Measurements from ENCODE around the gene ABR.

Gene ABR

DNA sequence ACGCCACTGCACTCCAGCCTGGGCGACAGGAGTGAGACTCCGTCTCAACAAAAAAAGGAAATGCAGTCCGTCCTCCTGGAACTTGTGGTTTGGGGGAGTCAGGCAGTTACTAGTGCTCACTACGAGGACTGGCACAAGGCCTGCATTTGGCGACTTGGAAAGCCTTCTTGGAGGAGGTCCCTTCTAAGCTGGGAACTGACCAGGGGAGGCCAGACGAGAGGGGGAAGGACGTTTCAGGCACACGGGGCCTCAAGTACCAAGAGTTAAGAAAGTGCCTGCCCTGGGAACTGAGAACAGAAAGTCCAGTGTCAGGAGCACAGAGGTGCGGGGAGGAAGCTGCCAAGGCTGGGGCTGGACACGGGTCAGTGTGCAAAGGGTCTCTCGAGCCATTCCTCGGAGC, 89.9 kb downstream of the ABR start:
- H3K27me3 ChIP-seq (replicated peaks; ENCODE audit: insufficient read depth, low read length), result no peaks in the 10 kb centered on the region
- peaks cover 11% of the 10 kb centered on the region for H3K79me2 ChIP-seq (ENCODE audit: low read length)
- H3K4me1 ChIP-seq (ENCODE audit: low read length), result no peaks in the 10 kb centered on the region
- H3K36me3 ChIP-seq (replicated peaks; ENCODE audit: insufficient read depth, low read length), result no peaks in the 10 kb centered on the region
- no peak overlapping the region for H3K4me2 ChIP-seq (ENCODE audit: low read depth, low read length)
- H3K9me3 ChIP-seq (replicated peaks; ENCODE audit: insufficient read depth, low read length), result no peaks in the 10 kb centered on the region
- H3K9me2 ChIP-seq (replicated peaks; ENCODE audit: insufficient read depth, low read length), result no peaks in the 10 kb centered on the region
- H4K20me1 ChIP-seq (ENCODE audit: insufficient read depth, low read length), result no peaks in the 10 kb centered on the region
- H2AFZ ChIP-seq (ENCODE audit: low read length), result no peak overlapping the region
- TF ChIP-seq EZH2phosphoT487 (IDR thresholded peaks at IDR 0.05; ENCODE audit: low read length) (no peak), EZH2 (optimal IDR thresholded peaks at IDR 0.05; ENCODE audit: low read depth, low read length) (no peak)
- TF ChIP-seq, protein P1, sequence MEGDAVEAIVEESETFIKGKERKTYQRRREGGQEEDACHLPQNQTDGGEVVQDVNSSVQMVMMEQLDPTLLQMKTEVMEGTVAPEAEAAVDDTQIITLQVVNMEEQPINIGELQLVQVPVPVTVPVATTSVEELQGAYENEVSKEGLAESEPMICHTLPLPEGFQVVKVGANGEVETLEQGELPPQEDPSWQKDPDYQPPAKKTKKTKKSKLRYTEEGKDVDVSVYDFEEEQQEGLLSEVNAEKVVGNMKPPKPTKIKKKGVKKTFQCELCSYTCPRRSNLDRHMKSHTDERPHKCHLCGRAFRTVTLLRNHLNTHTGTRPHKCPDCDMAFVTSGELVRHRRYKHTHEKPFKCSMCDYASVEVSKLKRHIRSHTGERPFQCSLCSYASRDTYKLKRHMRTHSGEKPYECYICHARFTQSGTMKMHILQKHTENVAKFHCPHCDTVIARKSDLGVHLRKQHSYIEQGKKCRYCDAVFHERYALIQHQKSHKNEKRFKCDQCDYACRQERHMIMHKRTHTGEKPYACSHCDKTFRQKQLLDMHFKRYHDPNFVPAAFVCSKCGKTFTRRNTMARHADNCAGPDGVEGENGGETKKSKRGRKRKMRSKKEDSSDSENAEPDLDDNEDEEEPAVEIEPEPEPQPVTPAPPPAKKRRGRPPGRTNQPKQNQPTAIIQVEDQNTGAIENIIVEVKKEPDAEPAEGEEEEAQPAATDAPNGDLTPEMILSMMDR (IDR thresholded peaks at IDR 0.05; ENCODE audit: low read length), result no peak
- H3K4me3 ChIP-seq (ENCODE audit: low read length), result no peak overlapping the region
- DNase-seq, result no peak
- no peaks in the 10 kb centered on the region for H3F3A ChIP-seq (ENCODE audit: insufficient read depth, low read length)
- H3K9ac ChIP-seq (ENCODE audit: low read length), result no peak overlapping the region
- no peak overlapping the region; the same call in 1 of the 2 replicates for H3K27ac ChIP-seq (ENCODE audit: low read length)

GRCh38 chr17:1087381-1088241, 92.2 kb downstream of the ABR start:
- Histone ChIP-seq H3K9me2 (replicated peaks; ENCODE audit: insufficient read depth, low read length) (no peaks in the 10 kb centered on the region), H4K20me1 (ENCODE audit: insufficient read depth, low read length) (no peaks in the 10 kb centered on the region), H3F3A (ENCODE audit: insufficient read depth, low read length) (0 out of 2 replicates have a peak, but pooled peaks cover under 1% of the 10 kb centered on the region), H3K4me2 (ENCODE audit: low read depth, low read length) (no peak overlapping the region), H3K27ac (ENCODE audit: low read length) (no peak overlapping the region), H3K9me3 (replicated peaks; ENCODE audit: insufficient read depth, low read length) (no peaks in the 10 kb centered on the region), H3K27me3 (replicated peaks; ENCODE audit: insufficient read depth, low read length) (no peaks in the 10 kb centered on the region), H3K4me3 (ENCODE audit: low read length) (no peak overlapping the region), H3K9ac (ENCODE audit: low read length) (no peak overlapping the region), H2AFZ (ENCODE audit: low read length) (no peak overlapping the region), H3K79me2 (ENCODE audit: low read length) (no peaks in the 10 kb centered on the region), H3K4me1 (ENCODE audit: low read length) (no peaks in the 10 kb centered on the region), H3K36me3 (replicated peaks; ENCODE audit: insufficient read depth, low read length) (no peaks in the 10 kb centered on the region; the same call in 1 of the 2 replicates)
- no peak for DNase-seq
- TF ChIP-seq EZH2 (optimal IDR thresholded peaks at IDR 0.05; ENCODE audit: low read depth, low read length), result no peak
- no peak for TF ChIP-seq EZH2phosphoT487 (IDR thresholded peaks at IDR 0.05; ENCODE audit: low read length)
- TF ChIP-seq, protein P1 (IDR thresholded peaks at IDR 0.05; ENCODE audit: low read length), result no peak

- no peak overlapping the region for H3K4me3 ChIP-seq (ENCODE audit: low read length)
- no peaks in the 10 kb centered on the region for H3K27me3 ChIP-seq (replicated peaks; ENCODE audit: insufficient read depth, low read length)
- DNase-seq, result no peak
- no peak overlapping the region for H3K9ac ChIP-seq (ENCODE audit: low read length)
- H3K9me3 ChIP-seq (replicated peaks; ENCODE audit: insufficient read depth, low read length), result no peaks in the 10 kb centered on the region
- H3K9me2 ChIP-seq (replicated peaks; ENCODE audit: insufficient read depth, low read length), result no peaks in the 10 kb centered on the region
- H3K27ac ChIP-seq (ENCODE audit: low read length), result no peak overlapping the region
- no peaks in the 10 kb centered on the region; the same call in 1 of the 2 replicates for H3K36me3 ChIP-seq (replicated peaks; ENCODE audit: insufficient read depth, low read length)
- H4K20me1 ChIP-seq (ENCODE audit: insufficient read depth, low read length), result no peaks in the 10 kb centered on the region
- H3K4me2 ChIP-seq (ENCODE audit: low read depth, low read length), result no peak overlapping the region
- TF ChIP-seq EZH2phosphoT487 (IDR thresholded peaks at IDR 0.05; ENCODE audit: low read length), result no peak
- no peak for TF ChIP-seq EZH2 (optimal IDR thresholded peaks at IDR 0.05; ENCODE audit: low read depth, low read length)
- TF ChIP-seq, protein P1 (IDR thresholded peaks at IDR 0.05; ENCODE audit: low read length), result no peak
- peaks cover 34% of the 10 kb centered on the region for H3K4me1 ChIP-seq (ENCODE audit: low read length)
- H3K79me2 ChIP-seq (ENCODE audit: low read length), result peaks cover 9% of the 10 kb centered on the region
- H3F3A ChIP-seq (ENCODE audit: insufficient read depth, low read length), result peaks cover 30% of the 10 kb centered on the region
- H2AFZ ChIP-seq (ENCODE audit: low read length), result no peak overlapping the region
These were observed 96.2 kb downstream of the ABR start for GRCh38 chr17:1083451-1084187.

Data from MM.1S (cell line).